A673 (cell line): Measurements from ENCODE around the gene C2orf76. TPM values are rescaled to one million over a fixed set of nuclear protein-coding genes. Genes with fewer than 3 reads are reported as not detected.

Experiments
- BruUV-seq: library from RNA; stranded (reverse); fragments of 400-500 nt; replicated peaks from 2 replicates; lab custom pipeline; 2021; lab: Mats Ljungman, UMichigan
- CTCF ChIA-PET: fragments of 300-600 bp; sonication (Branson Sonifier 250); formaldehyde crosslinking; loops from one replicate; lab custom pipeline; 2022; ENCODE audit warnings: antibody characterized with exemption; lab: Charles Lee
- POLR2A ChIA-PET: fragments of 300-600 bp; sonication (Branson Sonifier 250); formaldehyde crosslinking; loops from one replicate; lab custom pipeline; 2022; ENCODE audit warnings: antibody characterized with exemption; ENCODE audit not compliant: low non-redundant PET; lab: Charles Lee
- DNase-seq: peaks from one replicate; pipeline ENCODE4 v3.0.0-alpha.2; 2015; ENCODE audit warnings: low spot score
- H3K27ac ChIP-seq: fragments of 200-600 bp; sonication (generic); 2 replicates; pipeline ENCODE4 v1.5.1; 2016; ENCODE audit warnings: mixed run types, low read depth, mild to moderate bottlenecking, mixed read lengths, antibody characterized with exemption, low read length; ENCODE audit not compliant: poor library complexity, severe bottlenecking
- H3K27me3 ChIP-seq: fragments of 200-600 bp; sonication (generic); replicated peaks from 2 replicates; pipeline ENCODE4 v1.6.1; 2017; ENCODE audit warnings: mixed run types, low read depth, mild to moderate bottlenecking, mixed read lengths, antibody characterized with exemption, low read length; ENCODE audit not compliant: insufficient read depth, poor library complexity
- H3K36me3 ChIP-seq: fragments of 200-600 bp; sonication (generic); 2 replicates; pipeline ENCODE4 v1.6.1; 2016; ENCODE audit warnings: mixed run types, mild to moderate bottlenecking, mixed read lengths, antibody characterized with exemption, low read length; ENCODE audit not compliant: insufficient read depth, poor library complexity, severe bottlenecking
- H3K4me1 ChIP-seq: fragments of 200-600 bp; sonication (generic); 2 replicates; pipeline ENCODE4 v1.6.1; 2017; ENCODE audit warnings: mixed run types, mild to moderate bottlenecking, mixed read lengths, antibody characterized with exemption, low read length; ENCODE audit not compliant: insufficient read depth, poor library complexity, severe bottlenecking
- H3K4me3 ChIP-seq: fragments of 200-600 bp; sonication (generic); 2 replicates; pipeline ENCODE4 v1.5.1; 2016; ENCODE audit warnings: low read depth, mixed run types, mild to moderate bottlenecking, mixed read lengths, low read length; ENCODE audit not compliant: poor library complexity, severe bottlenecking
- H3K9me3 ChIP-seq: fragments of 200-600 bp; sonication (generic); 2 replicates; pipeline ENCODE4 v1.6.1; 2016; ENCODE audit warnings: mixed run types, low read depth, mild to moderate bottlenecking, mixed read lengths, antibody characterized with exemption, low read length; ENCODE audit not compliant: poor library complexity, severe bottlenecking
- CTCF ChIP-seq: fragments of 300-800, 200-600 bp; sonication (generic); conservative IDR thresholded peaks from 2 replicates; pipeline ENCODE4 v1.5.1; 2017; ENCODE audit warnings: low read depth, mild to moderate bottlenecking, antibody characterized with exemption, low read length, moderate library complexity, mixed read lengths
- EZH2 ChIP-seq: fragments of 200-600 bp; sonication (generic); IDR thresholded peaks from 2 replicates; pipeline ENCODE4 v1.6.1; 2017; ENCODE audit warnings: borderline replicate concordance, low read depth, mild to moderate bottlenecking, mixed read lengths, antibody characterized with exemption, low read length; ENCODE audit not compliant: poor library complexity, severe bottlenecking
- intact Hi-C: fragments of 100-400 bp; cut with micrococcal nuclease; formaldehyde crosslinking; loops from one replicate; pipeline ENCODE4 v1.10.0; 2022; ENCODE audit not compliant: unreplicated experiment
- total RNA-seq: library from RNA; stranded (reverse); gene quantifications from 2 replicates; pipeline ENCODE4 v1.2.3, GENCODE V29; 2021

The C2orf76 gene
- total RNA-seq, 1 experiment from 2014 or later, result 13.4 TPM

- no peak overlapping the region for H3K4me3 ChIP-seq
- CTCF ChIA-PET, result no interaction called here
- no peak for DNase-seq
These were observed 39.2 kb downstream of the C2orf76 start for GRCh38 chr2:119327431-119327830.

GRCh38 chr2:119326938-119327337, 39.7 kb downstream of the C2orf76 start:
- Histone ChIP-seq H3K27ac (no peak overlapping the region), H3K4me3 (no peak overlapping the region), H3K27me3 (no peaks in the 10 kb centered on the region), H3K9me3 (no peaks in the 10 kb centered on the region), H3K36me3 (no peaks in the 10 kb centered on the region), H3K4me1 (peaks cover 12% of the 10 kb centered on the region)
- CTCF ChIA-PET, result no interaction called here
- POLR2A ChIA-PET, result interaction anchor here (0.6 kb wide), 1 partner anchor 37 kb away, joined by 3 read pairs; no protein-coding TSS in a partner anchor
- intact Hi-C loops, result no loop called here
- DNase-seq, result no peak
- no TSS peak for BruUV-seq
- TF ChIP-seq EZH2 (no peak), CTCF (no peak)

More at GRCh38 chr2:119327431-119327830, 39.2 kb downstream of the C2orf76 start:
- no peaks in the 10 kb centered on the region for H3K27me3 ChIP-seq
- POLR2A ChIA-PET, result interaction anchor here (0.6 kb wide), 1 partner anchor 36 kb away, joined by 3 read pairs; no protein-coding TSS in a partner anchor
- no peaks in the 10 kb centered on the region for H3K36me3 ChIP-seq
- no peak overlapping the region for H3K27ac ChIP-seq
- peaks cover 12% of the 10 kb centered on the region for H3K4me1 ChIP-seq
- no TSS peak for BruUV-seq
- no peaks in the 10 kb centered on the region for H3K9me3 ChIP-seq
- TF ChIP-seq CTCF, result no peak
- intact Hi-C loops, result no loop called here

GRCh38 chr2:119324685-119325270, 41.9 kb downstream of the C2orf76 start:
- Histone ChIP-seq H3K36me3 (no peaks in the 10 kb centered on the region), H3K27me3 (no peaks in the 10 kb centered on the region), H3K4me1 (peaks cover 12% of the 10 kb centered on the region), H3K9me3 (no peaks in the 10 kb centered on the region), H3K27ac (no peak overlapping the region), H3K4me3 (no peak overlapping the region)
- TF ChIP-seq CTCF, result no peak
- no peak for TF ChIP-seq EZH2
- intact Hi-C loops, result no loop called here
- CTCF ChIA-PET, result no interaction called here
- POLR2A ChIA-PET, result no interaction called here
- no peak for DNase-seq
- no TSS peak for BruUV-seq
